ENCODE data around the gene HOTAIR.

The HOTAIR gene

DNA sequence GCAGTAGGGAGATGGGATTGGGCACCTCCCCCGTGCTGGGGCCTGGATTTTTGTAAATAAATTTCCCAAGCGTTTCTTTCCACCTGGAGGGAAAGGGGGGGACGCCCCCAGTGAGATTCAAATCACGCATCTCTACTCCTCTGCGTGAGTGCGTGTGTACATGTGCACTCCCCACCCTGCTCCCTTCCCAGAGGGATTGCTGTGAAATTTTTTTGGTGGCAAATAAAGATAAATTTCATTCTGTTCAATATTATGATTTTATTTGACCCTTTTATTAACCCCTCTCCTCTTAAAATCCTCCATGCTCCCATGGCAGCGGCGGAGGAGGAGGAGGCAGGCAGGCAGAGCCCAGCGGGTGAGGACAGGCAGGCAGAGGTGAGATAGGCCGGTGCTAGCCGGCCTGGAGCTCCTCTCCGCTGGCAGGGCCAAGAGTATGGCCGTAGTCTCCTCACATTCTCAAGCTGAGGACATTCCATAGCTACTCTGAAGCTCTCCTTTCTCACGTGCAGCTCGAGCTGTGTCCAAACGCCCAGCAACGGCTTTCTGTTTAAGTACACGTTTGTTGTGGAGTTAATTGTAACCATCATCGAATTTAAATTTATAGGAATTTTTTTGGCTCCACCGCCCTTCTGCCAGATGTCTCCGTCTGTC lies 1.5 kb upstream of the HOTAIR start:
- Histone ChIP-seq H3K23ac (ENCODE audit: low read length in 2 of 2) (no peak overlapping the region), H3K79me1 (replicated peaks; ENCODE audit: low read length, poor library complexity, severe bottlenecking) (no peaks in the 10 kb centered on the region), H3K36me3 (ENCODE audit: control insufficient read depth in 1 of 2, insufficient read depth in 2 of 2, low read depth in 1 of 2, low read length in 2 of 2) (no peaks in the 10 kb centered on the region), H3K4me3 (ENCODE audit: insufficient read depth in 1 of 2, low read depth in 1 of 2, low read length in 2 of 2) (no peak overlapping the region), H2BK15ac (ENCODE audit: low read depth, poor library complexity, severe bottlenecking) (no peak overlapping the region), H3K14ac (ENCODE audit: low read length in 2 of 2) (no peak overlapping the region), H2AFZ (ENCODE audit: low read depth, low read length) (no peak overlapping the region), H3K27ac (ENCODE audit: low read length, poor library complexity, severe bottlenecking) (no peak overlapping the region), H3K4me2 (ENCODE audit: low read length, poor library complexity, severe bottlenecking) (no peak overlapping the region), H3K4me1 (ENCODE audit: control insufficient read depth, insufficient read depth, low read depth, low read length) (peaks cover 23% of the 10 kb centered on the region), H3K9me3 (ENCODE audit: control insufficient read depth, low read length) (no peaks in the 10 kb centered on the region), H2BK12ac (ENCODE audit: low read length in 2 of 2) (no peak overlapping the region), H3K9ac (ENCODE audit: low read length) (no peak overlapping the region), H3K27me3 (ENCODE audit: control insufficient read depth in 1 of 2, insufficient read depth in 1 of 2, low read length in 2 of 2) (peaks cover 59 to 91% of the 10 kb centered on the region in 2 experiments), H4K8ac (ENCODE audit: low read length) (no peak overlapping the region), H3K18ac (ENCODE audit: low read depth in 1 of 2, low read length in 2 of 2) (no peak overlapping the region), H3K4ac (ENCODE audit: low read depth in 1 of 2, low read length in 2 of 2) (no peak overlapping the region), H2AK5ac (ENCODE audit: low read length, severe bottlenecking) (no peak overlapping the region), H4K91ac (ENCODE audit: low read length) (no peak overlapping the region), H2BK120ac (ENCODE audit: low read depth, low read length) (no peak overlapping the region), H2BK5ac (ENCODE audit: low read depth, low read length, poor library complexity, severe bottlenecking) (no peak overlapping the region)
- no peak for DNase-seq
- WGBS, result 26% methylated on average over 17 of the region's 21 CpGs

DNA sequence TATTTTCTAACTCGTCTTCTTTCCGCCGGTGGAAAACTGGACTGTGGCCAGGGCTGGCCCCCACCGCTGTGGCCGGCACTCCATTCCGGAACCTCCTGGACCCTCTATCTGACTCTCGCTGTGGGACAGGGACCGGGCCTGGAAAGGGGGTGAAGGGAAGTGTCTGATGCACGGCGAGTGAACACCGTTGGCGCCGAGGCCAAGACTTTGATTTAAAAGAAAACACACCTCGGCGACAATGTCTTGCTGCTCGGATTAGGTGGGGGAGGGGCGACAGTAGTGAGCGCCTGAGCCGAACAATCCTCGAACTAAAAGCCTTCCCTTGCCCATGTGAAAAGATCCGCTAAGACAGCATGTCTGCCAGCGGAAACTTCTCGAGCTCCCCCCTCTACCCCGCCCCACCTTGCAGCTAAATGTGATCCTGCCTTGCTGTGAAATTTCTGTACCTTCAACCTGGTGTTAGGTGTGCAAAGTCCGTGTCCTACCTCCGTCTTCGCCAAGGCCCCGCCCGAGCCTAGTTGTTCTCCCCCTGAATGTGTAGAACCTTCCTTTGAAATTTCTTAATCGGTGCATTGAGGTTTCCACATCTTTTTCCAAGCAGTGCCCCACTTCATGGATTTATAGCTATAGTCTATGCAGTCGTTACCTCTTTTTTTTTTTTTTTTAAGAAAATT lies 862 bp upstream of the HOTAIR start:
- Histone ChIP-seq H3K27me3 (ENCODE audit: control insufficient read depth in 1 of 2, insufficient read depth in 1 of 2, low read length in 2 of 2) (peaks cover 61 to 91% of the 10 kb centered on the region in 2 experiments), H2AFZ (ENCODE audit: low read depth, low read length) (no peak overlapping the region), H4K8ac (ENCODE audit: low read length) (no peak overlapping the region), H3K4me2 (ENCODE audit: low read length, poor library complexity, severe bottlenecking) (peak overlapping the region; percentile 52), H3K4me1 (ENCODE audit: control insufficient read depth, insufficient read depth, low read depth, low read length) (peaks cover 23% of the 10 kb centered on the region), H3K23ac (ENCODE audit: low read length in 2 of 2) (no peak overlapping the region), H2BK15ac (ENCODE audit: low read depth, poor library complexity, severe bottlenecking) (no peak overlapping the region), H2BK12ac (ENCODE audit: low read length in 2 of 2) (no peak overlapping the region), H4K91ac (ENCODE audit: low read length) (no peak overlapping the region), H3K4me3 (ENCODE audit: insufficient read depth in 1 of 2, low read depth in 1 of 2, low read length in 2 of 2) (peak overlapping the region in 1 of 2 experiments; percentile 83), H3K36me3 (ENCODE audit: control insufficient read depth in 1 of 2, insufficient read depth in 2 of 2, low read depth in 1 of 2, low read length in 2 of 2) (no peaks in the 10 kb centered on the region), H3K14ac (ENCODE audit: low read length in 2 of 2) (no peak overlapping the region), H3K9me3 (ENCODE audit: control insufficient read depth, low read length) (no peaks in the 10 kb centered on the region), H2AK5ac (ENCODE audit: low read length, severe bottlenecking) (no peak overlapping the region), H3K18ac (ENCODE audit: low read depth in 1 of 2, low read length in 2 of 2) (no peak overlapping the region), H2BK120ac (ENCODE audit: low read depth, low read length) (no peak overlapping the region), H3K79me1 (replicated peaks; ENCODE audit: low read length, poor library complexity, severe bottlenecking) (no peaks in the 10 kb centered on the region), H3K4ac (ENCODE audit: low read depth in 1 of 2, low read length in 2 of 2) (no peak overlapping the region), H3K9ac (ENCODE audit: low read length) (peak overlapping the region; percentile 84), H2BK5ac (ENCODE audit: low read depth, low read length, poor library complexity, severe bottlenecking) (no peak overlapping the region), H3K27ac (ENCODE audit: low read length, poor library complexity, severe bottlenecking) (no peak overlapping the region)
- DNase-seq, result no peak
- 22% methylated on average over 30 of the region's 31 CpGs for WGBS

DNA sequence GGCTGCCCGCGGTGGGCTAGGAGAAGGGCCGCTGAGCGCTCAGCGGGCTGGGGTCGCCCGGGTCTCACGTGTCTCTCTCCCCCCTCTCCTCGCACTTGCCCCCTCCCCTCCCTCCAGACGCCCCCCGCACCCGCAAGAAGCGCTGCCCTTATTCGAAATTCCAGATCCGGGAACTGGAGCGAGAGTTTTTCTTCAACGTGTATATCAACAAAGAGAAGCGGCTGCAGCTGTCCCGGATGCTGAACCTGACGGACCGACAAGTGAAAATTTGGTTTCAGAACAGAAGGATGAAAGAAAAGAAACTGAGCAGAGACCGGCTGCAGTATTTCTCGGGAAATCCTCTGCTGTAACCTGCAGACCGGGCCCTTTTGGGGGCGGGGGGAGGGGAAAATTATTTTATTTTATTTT lies 314 bp upstream of the HOTAIR start:
- Histone ChIP-seq H2BK15ac (ENCODE audit: low read depth, poor library complexity, severe bottlenecking) (no peak overlapping the region), H3K9ac (ENCODE audit: low read length) (peak overlapping the region; percentile 84), H3K18ac (ENCODE audit: low read depth in 1 of 2, low read length in 2 of 2) (no peak overlapping the region), H3K36me3 (ENCODE audit: control insufficient read depth in 1 of 2, insufficient read depth in 2 of 2, low read depth in 1 of 2, low read length in 2 of 2) (no peaks in the 10 kb centered on the region), H3K27me3 (ENCODE audit: control insufficient read depth in 1 of 2, insufficient read depth in 1 of 2, low read length in 2 of 2) (peaks cover 67 to 94% of the 10 kb centered on the region in 2 experiments), H2BK12ac (ENCODE audit: low read length in 2 of 2) (no peak overlapping the region), H2AFZ (ENCODE audit: low read depth, low read length) (no peak overlapping the region), H2BK120ac (ENCODE audit: low read depth, low read length) (no peak overlapping the region), H3K4me3 (ENCODE audit: insufficient read depth in 1 of 2, low read depth in 1 of 2, low read length in 2 of 2) (peak overlapping the region; percentile 53 to 83), H3K4ac (ENCODE audit: low read depth in 1 of 2, low read length in 2 of 2) (no peak overlapping the region), H3K4me2 (ENCODE audit: low read length, poor library complexity, severe bottlenecking) (peak overlapping the region; percentile 52), H3K27ac (ENCODE audit: low read length, poor library complexity, severe bottlenecking) (no peak overlapping the region), H2AK5ac (ENCODE audit: low read length, severe bottlenecking) (no peak overlapping the region), H3K14ac (ENCODE audit: low read length in 2 of 2) (no peak overlapping the region), H4K8ac (ENCODE audit: low read length) (no peak overlapping the region), H4K91ac (ENCODE audit: low read length) (no peak overlapping the region), H3K79me1 (replicated peaks; ENCODE audit: low read length, poor library complexity, severe bottlenecking) (no peaks in the 10 kb centered on the region), H2BK5ac (ENCODE audit: low read depth, low read length, poor library complexity, severe bottlenecking) (no peak overlapping the region), H3K23ac (ENCODE audit: low read length in 2 of 2) (peak overlapping the region in 1 of 2 experiments; percentile 27), H3K9me3 (ENCODE audit: control insufficient read depth, low read length) (no peaks in the 10 kb centered on the region), H3K4me1 (ENCODE audit: control insufficient read depth, insufficient read depth, low read depth, low read length) (peaks cover 23% of the 10 kb centered on the region)
- WGBS, result 4% methylated on average over 22 of the region's 25 CpGs
- no peak for DNase-seq

DNA sequence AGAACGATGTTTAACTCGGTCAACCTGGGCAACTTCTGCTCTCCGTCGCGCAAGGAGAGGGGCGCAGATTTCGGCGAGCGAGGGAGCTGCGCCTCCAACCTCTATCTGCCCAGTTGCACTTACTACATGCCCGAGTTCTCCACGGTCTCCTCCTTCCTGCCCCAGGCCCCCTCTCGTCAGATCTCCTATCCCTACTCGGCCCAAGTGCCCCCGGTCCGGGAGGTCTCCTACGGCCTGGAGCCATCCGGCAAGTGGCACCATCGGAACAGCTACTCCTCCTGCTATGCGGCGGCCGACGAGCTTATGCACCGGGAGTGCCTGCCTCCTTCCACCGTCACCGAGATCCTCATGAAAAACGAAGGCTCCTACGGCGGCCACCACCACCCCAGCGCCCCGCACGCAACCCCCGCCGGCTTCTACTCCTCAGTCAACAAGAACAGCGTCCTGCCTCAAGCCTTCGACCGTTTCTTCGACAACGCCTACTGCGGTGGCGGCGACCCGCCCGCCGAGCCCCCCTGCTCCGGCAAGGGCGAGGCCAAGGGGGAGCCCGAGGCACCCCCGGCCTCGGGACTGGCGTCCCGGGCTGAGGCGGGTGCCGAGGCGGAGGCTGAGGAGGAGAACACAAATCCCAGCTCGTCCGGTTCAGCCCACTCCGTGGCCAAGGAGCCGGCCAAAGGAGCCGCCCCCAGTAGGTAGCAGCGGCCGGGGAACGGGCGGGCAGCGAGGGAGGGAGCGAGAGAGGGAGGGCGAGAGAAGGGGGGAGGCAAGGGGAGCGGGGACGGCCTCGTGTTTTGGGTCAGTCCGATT lies 1.3 kb downstream of the HOTAIR start:
- no peaks in the 10 kb centered on the region for H3K36me3 ChIP-seq (ENCODE audit: control insufficient read depth in 1 of 2, insufficient read depth in 2 of 2, low read depth in 1 of 2, low read length in 2 of 2)
- DNase-seq, result no peak
- H3K9me3 ChIP-seq (ENCODE audit: control insufficient read depth, low read length), result no peaks in the 10 kb centered on the region
- H3K4me3 ChIP-seq (ENCODE audit: insufficient read depth in 1 of 2, low read depth in 1 of 2, low read length in 2 of 2), result peak overlapping the region; percentile 32 to 83
- peak overlapping the region in 1 of 2 experiments; percentile 21 for H3K18ac ChIP-seq (ENCODE audit: low read depth in 1 of 2, low read length in 2 of 2)
- H2BK120ac ChIP-seq (ENCODE audit: low read depth, low read length), result peak overlapping the region; percentile 49
- H2AFZ ChIP-seq (ENCODE audit: low read depth, low read length), result no peak overlapping the region
- H2BK12ac ChIP-seq (ENCODE audit: low read length in 2 of 2), result no peak overlapping the region
- H3K4me1 ChIP-seq (ENCODE audit: control insufficient read depth, insufficient read depth, low read depth, low read length), result peaks cover 23% of the 10 kb centered on the region
- 9% methylated on average over 64 of the region's 71 CpGs for WGBS
- peak overlapping the region; percentile 52 for H3K4me2 ChIP-seq (ENCODE audit: low read length, poor library complexity, severe bottlenecking)
- H2BK5ac ChIP-seq (ENCODE audit: low read depth, low read length, poor library complexity, severe bottlenecking), result no peak overlapping the region
- H3K79me1 ChIP-seq (replicated peaks; ENCODE audit: low read length, poor library complexity, severe bottlenecking), result no peaks in the 10 kb centered on the region
- H3K14ac ChIP-seq (ENCODE audit: low read length in 2 of 2), result no peak overlapping the region
- H2BK15ac ChIP-seq (ENCODE audit: low read depth, poor library complexity, severe bottlenecking), result no peak overlapping the region
- no peak overlapping the region for H2AK5ac ChIP-seq (ENCODE audit: low read length, severe bottlenecking)
- H3K27ac ChIP-seq (ENCODE audit: low read length, poor library complexity, severe bottlenecking), result no peak overlapping the region
- H3K23ac ChIP-seq (ENCODE audit: low read length in 2 of 2), result no peak overlapping the region
- H4K8ac ChIP-seq (ENCODE audit: low read length), result no peak overlapping the region
- H4K91ac ChIP-seq (ENCODE audit: low read length), result no peak overlapping the region
- peak overlapping the region; percentile 84 for H3K9ac ChIP-seq (ENCODE audit: low read length)
- peaks cover 77 to 94% of the 10 kb centered on the region in 2 experiments for H3K27me3 ChIP-seq (ENCODE audit: control insufficient read depth in 1 of 2, insufficient read depth in 1 of 2, low read length in 2 of 2)
- no peak overlapping the region for H3K4ac ChIP-seq (ENCODE audit: low read depth in 1 of 2, low read length in 2 of 2)

Measured in mesenchymal stem cell (in vitro differentiated cells and primary cell).